HG03039 (cell line): ENCODE data around the gene CFAP52.
"Not testable (repeated sequence)": the region's sequence is repeated elsewhere in the genome, so short reads cannot be mapped to it uniquely, and the experiment has no call there.

Experiments
- ATAC-seq: cut with Tn5 transposase; IDR thresholded peaks from one replicate; pipeline ENCODE4 v1.9.1; 2021; ENCODE audit warnings: mild to moderate bottlenecking, moderate library complexity; ENCODE audit not compliant: unreplicated experiment

CFAP52 gene

GRCh38 chr17:9644910-9645751, 68.7 kb downstream of the CFAP52 start, which contains the start of gene USP43:
Gene USP43, plus strand, starts transcription at chr17:9645517. Its CDS starts 116 bp downstream, at chr17:9645633.
- ATAC-seq: no peak

GRCh38 chr17:9645851-9646545, 69.6 kb downstream of the CFAP52 start:
- no peak for ATAC-seq

GRCh38 chr17:9646546-9646885, 70.1 kb downstream of the CFAP52 start:
- ATAC-seq: no peak

- ATAC-seq: no peak
These were observed 70.6 kb downstream of the CFAP52 start for GRCh38 chr17:9647014-9647413.

GRCh38 chr17:9648521-9649110, 72.2 kb downstream of the CFAP52 start:
- no peak for ATAC-seq

GRCh38 chr17:9658593-9659211, 82.3 kb downstream of the CFAP52 start:
- no peak for ATAC-seq

GRCh38 chr17:9661027-9661426, 84.6 kb downstream of the CFAP52 start:
- no peak for ATAC-seq

- not testable (repeated sequence) for ATAC-seq
These were observed 87.1 kb downstream of the CFAP52 start for GRCh38 chr17:9663511-9663910.

- no peak for ATAC-seq
These were observed 90.1 kb downstream of the CFAP52 start for GRCh38 chr17:9666461-9667050.

- no peak for ATAC-seq
These were observed 92.1 kb downstream of the CFAP52 start for GRCh38 chr17:9668517-9668916.

GRCh38 chr17:9669551-9670008, 93.1 kb downstream of the CFAP52 start:
- no peak for ATAC-seq

GRCh38 chr17:9670596-9670995, 94.2 kb downstream of the CFAP52 start:
- ATAC-seq: no peak

- ATAC-seq: no peak
These were observed 95.1 kb downstream of the CFAP52 start for GRCh38 chr17:9671559-9671958.

- no peak for ATAC-seq
These were observed 95.8 kb downstream of the CFAP52 start for GRCh38 chr17:9672266-9672665.

GRCh38 chr17:9672691-9673090, 96.2 kb downstream of the CFAP52 start:
- ATAC-seq: no peak

- no peak for ATAC-seq
These were observed 99.6 kb downstream of the CFAP52 start for GRCh38 chr17:9676084-9676483.

- no peak for ATAC-seq
These were observed 100.4 kb downstream of the CFAP52 start for GRCh38 chr17:9676820-9677310.

- ATAC-seq: no peak
These were observed 101.0 kb downstream of the CFAP52 start for GRCh38 chr17:9677411-9677810.

- ATAC-seq: no peak
These were observed 101.5 kb downstream of the CFAP52 start for GRCh38 chr17:9677896-9678295.

GRCh38 chr17:9684955-9685621, 108.6 kb downstream of the CFAP52 start:
- no peak for ATAC-seq
